Measurements from ENCODE around the gene ERVFRD-1. TPM values are rescaled to one million over a fixed set of nuclear protein-coding genes. Genes with fewer than 3 reads are reported as not detected.

The ERVFRD-1 gene
- total RNA-seq, 4 donors from 2014 or later = 0.24 to 0.32 TPM; not detected in 2

DNA sequence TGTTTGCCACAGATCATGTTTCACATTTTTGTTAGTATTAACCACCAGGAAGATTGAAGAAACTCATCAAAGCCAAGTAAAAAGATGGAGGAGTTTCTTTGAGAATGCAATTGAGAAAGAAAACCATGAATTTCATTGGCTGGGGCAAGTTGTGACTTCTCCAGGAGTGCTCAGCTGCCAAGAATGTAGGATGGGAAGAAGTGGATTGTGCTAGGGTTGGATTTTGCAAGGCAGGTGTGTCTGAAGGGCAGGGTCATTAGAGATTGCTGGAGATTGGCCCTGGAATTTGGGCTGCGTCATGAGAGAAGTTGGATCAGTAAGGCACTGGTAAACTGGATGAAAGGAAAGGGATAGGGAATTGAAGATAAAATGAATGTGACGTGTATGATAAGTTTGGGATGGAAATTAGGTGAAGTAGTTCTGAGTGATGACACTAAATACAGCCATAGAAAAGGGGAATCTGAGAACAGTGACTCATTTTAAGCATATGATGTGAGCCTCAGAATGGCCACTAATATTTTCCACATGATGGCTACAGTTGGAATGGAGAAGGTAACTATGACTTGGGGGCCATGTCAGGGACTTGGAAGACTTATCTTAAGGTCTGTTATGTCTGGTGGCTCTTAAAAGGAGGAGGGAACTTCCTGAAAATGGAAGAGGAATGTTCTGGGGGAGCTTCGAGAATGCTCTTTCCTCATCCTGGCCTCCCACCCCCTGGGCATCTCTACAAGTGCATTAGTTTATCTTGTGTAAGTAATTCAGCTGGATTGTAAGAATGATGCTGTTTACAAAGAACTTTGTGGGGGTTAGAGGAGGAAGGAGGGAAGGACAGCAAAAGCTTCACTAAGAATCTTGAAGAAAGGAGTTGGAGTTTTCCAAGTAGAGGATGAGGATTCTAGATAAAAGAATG lies 27.8 kb upstream of the ERVFRD-1 start:
- peak; percentile 72 for ATAC-seq (ENCODE audit: low FRiP score)

DNA sequence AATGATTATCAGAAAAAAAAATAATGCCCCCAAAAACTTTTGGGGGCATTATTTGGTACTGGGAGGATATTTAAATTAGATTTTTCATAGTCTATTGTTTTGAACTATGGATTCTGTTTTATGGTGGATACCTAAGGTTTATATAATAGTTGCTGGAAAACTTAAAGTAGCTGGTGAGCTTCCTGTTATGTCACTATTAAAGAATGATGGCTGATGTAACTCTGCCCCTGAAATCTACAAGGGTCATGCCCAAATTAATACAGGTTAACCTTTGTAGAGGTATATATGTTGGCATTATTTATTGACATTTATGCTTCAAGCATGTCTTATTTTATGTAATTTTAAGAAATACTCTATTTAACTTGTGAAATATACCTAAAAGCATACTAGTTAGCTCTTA lies 25.3 kb upstream of the ERVFRD-1 start:
- DNase-seq (ENCODE audit: low spot score) = no peak
- TF ChIP-seq, protein P1, sequence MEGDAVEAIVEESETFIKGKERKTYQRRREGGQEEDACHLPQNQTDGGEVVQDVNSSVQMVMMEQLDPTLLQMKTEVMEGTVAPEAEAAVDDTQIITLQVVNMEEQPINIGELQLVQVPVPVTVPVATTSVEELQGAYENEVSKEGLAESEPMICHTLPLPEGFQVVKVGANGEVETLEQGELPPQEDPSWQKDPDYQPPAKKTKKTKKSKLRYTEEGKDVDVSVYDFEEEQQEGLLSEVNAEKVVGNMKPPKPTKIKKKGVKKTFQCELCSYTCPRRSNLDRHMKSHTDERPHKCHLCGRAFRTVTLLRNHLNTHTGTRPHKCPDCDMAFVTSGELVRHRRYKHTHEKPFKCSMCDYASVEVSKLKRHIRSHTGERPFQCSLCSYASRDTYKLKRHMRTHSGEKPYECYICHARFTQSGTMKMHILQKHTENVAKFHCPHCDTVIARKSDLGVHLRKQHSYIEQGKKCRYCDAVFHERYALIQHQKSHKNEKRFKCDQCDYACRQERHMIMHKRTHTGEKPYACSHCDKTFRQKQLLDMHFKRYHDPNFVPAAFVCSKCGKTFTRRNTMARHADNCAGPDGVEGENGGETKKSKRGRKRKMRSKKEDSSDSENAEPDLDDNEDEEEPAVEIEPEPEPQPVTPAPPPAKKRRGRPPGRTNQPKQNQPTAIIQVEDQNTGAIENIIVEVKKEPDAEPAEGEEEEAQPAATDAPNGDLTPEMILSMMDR (IDR thresholded peaks at IDR 0.05) = no peak
- no peak for ATAC-seq (ENCODE audit: low FRiP score)

More for the DNA sequence above, 27.8 kb upstream of the ERVFRD-1 start:
- TF ChIP-seq, protein P1 (IDR thresholded peaks at IDR 0.05) = no peak
- DNase-seq (ENCODE audit: low spot score) = no peak

DNA sequence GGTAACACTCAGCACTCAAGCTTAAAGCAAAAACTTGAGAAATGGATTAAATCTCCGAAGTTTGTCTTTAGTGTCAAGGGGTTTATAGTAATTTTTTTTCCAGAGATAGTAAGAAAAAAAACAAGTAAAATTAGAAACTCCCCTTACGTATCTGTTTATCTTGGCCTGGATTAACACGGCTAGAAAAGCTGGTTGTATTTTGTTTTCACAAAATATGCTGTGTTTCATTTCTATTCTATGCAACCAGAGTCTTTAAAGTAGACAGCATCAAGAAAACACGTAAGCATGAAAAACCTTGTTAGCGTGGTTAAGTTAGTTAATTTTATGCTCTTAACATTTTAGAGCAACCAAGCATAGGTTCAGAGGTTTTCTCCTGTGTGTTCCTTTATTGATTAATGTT lies 21.8 kb upstream of the ERVFRD-1 start:
- TF ChIP-seq, protein P1 (IDR thresholded peaks at IDR 0.05) = no peak
- ATAC-seq (ENCODE audit: low FRiP score) (no peak), DNase-seq (ENCODE audit: low spot score) (no peak)

DNA sequence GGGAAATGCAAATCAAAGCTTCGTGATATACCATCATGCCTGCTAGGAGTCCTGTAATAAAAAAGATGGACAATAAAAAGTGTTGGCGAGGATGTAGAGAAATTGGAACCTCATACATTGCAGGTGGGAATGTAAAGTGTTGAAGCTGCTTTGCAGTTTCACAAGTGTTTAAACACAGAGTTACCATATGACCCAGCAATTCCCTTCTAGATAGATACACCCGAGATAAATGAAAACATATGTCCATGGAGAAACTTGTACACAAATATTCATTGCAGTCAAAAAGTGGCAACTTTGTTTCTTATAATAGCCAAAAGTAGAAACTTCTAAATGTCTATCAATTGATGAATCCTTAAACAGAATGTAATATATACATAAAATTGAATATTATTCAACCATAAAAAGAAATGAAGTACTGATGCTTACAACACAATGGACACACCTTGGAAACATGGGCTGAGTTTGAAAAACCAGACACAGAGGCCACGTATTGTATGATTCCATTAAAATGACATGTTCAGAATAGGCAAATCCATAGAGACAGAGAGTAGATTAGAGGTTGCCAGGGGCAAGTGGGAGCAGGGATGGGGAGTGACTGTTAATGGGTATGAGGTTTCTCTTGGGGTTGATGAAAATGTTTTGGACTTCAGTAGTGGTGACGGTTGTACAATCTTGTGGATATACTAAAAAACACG lies 20.8 kb upstream of the ERVFRD-1 start:
- DNase-seq (ENCODE audit: low spot score) (no peak), ATAC-seq (ENCODE audit: low FRiP score) (no peak)
- TF ChIP-seq, protein P1 (IDR thresholded peaks at IDR 0.05) = no peak

DNA sequence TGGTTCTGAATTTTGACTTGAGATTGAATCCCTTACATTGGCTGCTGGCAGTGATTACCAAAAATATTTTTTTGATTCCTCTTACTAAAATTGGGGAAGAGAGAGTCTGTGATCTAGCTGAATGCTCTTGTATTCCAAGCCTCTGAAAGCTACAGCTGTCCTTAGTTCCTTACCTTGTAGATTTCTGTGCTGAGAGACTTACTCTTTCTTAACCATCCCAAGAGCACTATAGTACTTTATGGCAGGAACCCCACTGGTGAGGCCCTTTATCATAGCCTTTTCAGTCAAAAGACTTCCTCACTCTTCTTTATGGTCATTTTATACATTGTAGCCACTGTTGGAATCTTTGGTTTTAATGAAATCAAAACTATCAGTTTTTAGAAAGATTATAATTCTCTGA lies 19.1 kb upstream of the ERVFRD-1 start:
- ATAC-seq (ENCODE audit: low FRiP score) (no peak), DNase-seq (ENCODE audit: low spot score) (no peak)
- TF ChIP-seq, protein P1 (IDR thresholded peaks at IDR 0.05) = no peak

DNA sequence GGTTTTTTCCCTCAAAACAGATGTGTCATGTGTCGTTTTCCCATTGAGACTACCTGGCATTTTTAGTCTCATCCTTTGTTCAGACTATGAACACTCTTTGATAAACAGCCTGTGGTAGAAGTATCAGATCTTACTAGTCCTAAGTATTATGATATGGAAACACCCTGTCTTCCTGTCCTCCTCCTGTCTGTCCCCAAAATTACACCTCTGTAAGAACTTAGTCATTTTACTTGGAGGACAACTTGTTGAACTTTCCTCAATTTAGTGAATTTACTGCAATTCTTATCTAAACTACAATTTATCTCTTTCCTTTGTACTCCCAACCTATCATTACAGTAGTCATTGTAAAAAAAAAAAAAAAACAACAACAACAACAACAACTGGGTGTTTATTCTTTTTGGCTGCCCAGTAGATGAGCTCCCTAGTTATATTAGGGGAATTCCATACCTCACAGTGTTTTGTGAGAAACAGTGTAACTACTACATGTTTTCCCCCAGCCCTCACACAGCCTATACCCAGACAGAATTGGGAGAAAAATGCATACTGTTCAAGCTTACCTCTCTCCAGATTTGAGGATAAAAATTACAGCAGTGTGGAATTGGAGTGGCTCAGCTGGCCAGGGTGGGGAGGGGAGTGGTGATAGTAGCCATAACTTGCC lies 18.5 kb upstream of the ERVFRD-1 start:
- DNase-seq (ENCODE audit: low spot score) (no peak), ATAC-seq (ENCODE audit: low FRiP score) (no peak)
- TF ChIP-seq, protein P1 (IDR thresholded peaks at IDR 0.05) = no peak
